GM19043 (cell line): ENCODE results near the gene GIPR.
A peak's percentile ranks its signal among the peaks of the same experiment; 100 is the strongest.

ENCODE experiments used
- ATAC-seq: cut with Tn5 transposase; IDR thresholded peaks from one replicate; pipeline ENCODE4 v1.9.1; 2021; ENCODE audit warnings: low read depth; ENCODE audit not compliant: unreplicated experiment

Gene GIPR

GRCh38 chr19:45729800-45730290 is 61.8 kb downstream of the GIPR start:
- no peak for ATAC-seq

GRCh38 chr19:45730368-45731288 is 62.6 kb downstream of the GIPR start, which contains the start of gene FBXO46:
TSS of gene FBXO46 (minus strand) at chr19:45730896. CDS start at chr19:45713495, 17,401 bp downstream.
- ATAC-seq, result peak; percentile 83
